Measurements from ENCODE around the gene TLE2. TPM values are rescaled to one million over a fixed set of nuclear protein-coding genes. Genes with fewer than 3 reads are reported as not detected.
"Not testable (repeated sequence)": the region's sequence is repeated elsewhere in the genome, so short reads cannot be mapped to it uniquely, and the experiment has no call there.

TLE2 gene
- total RNA-seq, 1 experiment from 2014 or later = 19.2 TPM

GRCh38 chr19:3036977-3037544 is 8.0 kb upstream of the TLE2 start:
- not testable (repeated sequence) for H3K4me3 ChIP-seq; H3K36me3 ChIP-seq; H3K9me3 ChIP-seq (replicated peaks); H3K27ac ChIP-seq; DNase-seq (ENCODE audit: low read depth in 1 of 2, low spot score in 2 of 2); H3K27me3 ChIP-seq (replicated peaks)
- H3K4me1 ChIP-seq (replicated peaks) = peaks cover 45% of the 10 kb centered on the region

- Histone ChIP-seq H3K9me3 (replicated peaks) (no peaks in the 10 kb centered on the region), H3K4me3 (peak overlapping the region; percentile 36), H3K27ac (peak overlapping the region; percentile 75), H3K4me1 (replicated peaks) (peaks cover 50% of the 10 kb centered on the region), H3K36me3 (no peaks in the 10 kb centered on the region), H3K27me3 (replicated peaks) (no peaks in the 10 kb centered on the region)
- peak; percentile 86 to 95 for DNase-seq (ENCODE audit: low read depth in 1 of 2, low spot score in 2 of 2)
Observed at GRCh38 chr19:3036119-3036976, 7.3 kb upstream of the TLE2 start.

- Histone ChIP-seq H3K4me3 (peak overlapping the region; percentile 36), H3K27me3 (replicated peaks) (no peaks in the 10 kb centered on the region), H3K4me1 (replicated peaks) (peaks cover 55% of the 10 kb centered on the region), H3K9me3 (replicated peaks) (no peaks in the 10 kb centered on the region), H3K36me3 (no peaks in the 10 kb centered on the region), H3K27ac (peak overlapping the region; percentile 75)
- peak; percentile 99 for DNase-seq (ENCODE audit: low read depth in 1 of 2, low spot score in 2 of 2)
Observed at GRCh38 chr19:3035542-3036118, 6.5 kb upstream of the TLE2 start.

- Histone ChIP-seq H3K27ac (peak overlapping the region; percentile 64), H3K9me3 (replicated peaks) (no peaks in the 10 kb centered on the region), H3K36me3 (no peaks in the 10 kb centered on the region), H3K4me3 (peak overlapping the region; percentile 36), H3K4me1 (replicated peaks) (peaks cover 57% of the 10 kb centered on the region), H3K27me3 (replicated peaks) (no peaks in the 10 kb centered on the region)
- DNase-seq (ENCODE audit: low read depth in 1 of 2, low spot score in 2 of 2) = peak; percentile 90
Observed at GRCh38 chr19:3034656-3035541, 5.8 kb upstream of the TLE2 start.

- H3K36me3 ChIP-seq = no peaks in the 10 kb centered on the region
- no peak for DNase-seq (ENCODE audit: low read depth in 1 of 2, low spot score in 2 of 2)
- no peaks in the 10 kb centered on the region for H3K9me3 ChIP-seq (replicated peaks)
Observed at GRCh38 chr19:3034406-3034655, 5.3 kb upstream of the TLE2 start.

GRCh38 chr19:3033595-3034405 is 4.7 kb upstream of the TLE2 start:
- Histone ChIP-seq H3K4me1 (replicated peaks) (peaks cover 62% of the 10 kb centered on the region), H3K27me3 (replicated peaks) (no peaks in the 10 kb centered on the region), H3K27ac (peak overlapping the region; percentile 64; the same call in 1 of the 2 replicates), H3K9me3 (replicated peaks) (no peaks in the 10 kb centered on the region), H3K36me3 (no peaks in the 10 kb centered on the region), H3K4me3 (no peak overlapping the region)
- no peak for DNase-seq (ENCODE audit: low read depth in 1 of 2, low spot score in 2 of 2)

More at GRCh38 chr19:3034406-3034655, 5.3 kb upstream of the TLE2 start:
- H3K27me3 ChIP-seq (replicated peaks) = no peaks in the 10 kb centered on the region
- peaks cover 62% of the 10 kb centered on the region for H3K4me1 ChIP-seq (replicated peaks)
- H3K27ac ChIP-seq = peak overlapping the region; percentile 64; the same call in 1 of the 2 replicates
- H3K4me3 ChIP-seq = peak overlapping the region; percentile 36

GRCh38 chr19:3031607-3031867 is 2.5 kb upstream of the TLE2 start:
- no peaks in the 10 kb centered on the region for H3K27me3 ChIP-seq (replicated peaks)
- no peak overlapping the region for H3K4me3 ChIP-seq
- no peak for DNase-seq (ENCODE audit: low read depth in 1 of 2, low spot score in 2 of 2)
- no peak overlapping the region for H3K27ac ChIP-seq
- 0 out of 2 replicates have a peak, but pooled peaks cover 5% of the 10 kb centered on the region for H3K36me3 ChIP-seq
- H3K9me3 ChIP-seq (replicated peaks) = no peaks in the 10 kb centered on the region
- peaks cover 55% of the 10 kb centered on the region for H3K4me1 ChIP-seq (replicated peaks)

- H3K4me3 ChIP-seq = peak overlapping the region; percentile 44
- DNase-seq (ENCODE audit: low read depth in 1 of 2, low spot score in 2 of 2) = no peak
- H3K9me3 ChIP-seq (replicated peaks) = no peaks in the 10 kb centered on the region
- H3K4me1 ChIP-seq (replicated peaks) = peaks cover 27% of the 10 kb centered on the region
- H3K27ac ChIP-seq = no peak overlapping the region
- H3K36me3 ChIP-seq = 0 out of 2 replicates have a peak, but pooled peaks cover 5% of the 10 kb centered on the region
- no peaks in the 10 kb centered on the region for H3K27me3 ChIP-seq (replicated peaks)
Observed at GRCh38 chr19:3028305-3029064, 595 bp downstream of the TLE2 start.

- Histone ChIP-seq H3K27me3 (replicated peaks) (no peaks in the 10 kb centered on the region), H3K4me1 (replicated peaks) (peaks cover 24% of the 10 kb centered on the region), H3K9me3 (replicated peaks) (no peaks in the 10 kb centered on the region), H3K4me3 (no peak overlapping the region), H3K36me3 (0 out of 2 replicates have a peak, but pooled peaks cover 5% of the 10 kb centered on the region), H3K27ac (no peak overlapping the region)
- no peak for DNase-seq (ENCODE audit: low read depth in 1 of 2, low spot score in 2 of 2)
Observed at GRCh38 chr19:3027981-3028304, 1.1 kb downstream of the TLE2 start.

- Histone ChIP-seq H3K9me3 (replicated peaks) (no peaks in the 10 kb centered on the region), H3K27me3 (replicated peaks) (no peaks in the 10 kb centered on the region), H3K4me3 (no peak overlapping the region), H3K36me3 (0 out of 2 replicates have a peak, but pooled peaks cover 5% of the 10 kb centered on the region), H3K27ac (no peak overlapping the region), H3K4me1 (replicated peaks) (peaks cover 24% of the 10 kb centered on the region)
- DNase-seq (ENCODE audit: low read depth in 1 of 2, low spot score in 2 of 2) = no peak
Observed at GRCh38 chr19:3027292-3027691, 1.8 kb downstream of the TLE2 start.

GRCh38 chr19:3026768-3027167 is 2.3 kb downstream of the TLE2 start:
- 0 out of 2 replicates have a peak, but pooled peaks cover 5% of the 10 kb centered on the region for H3K36me3 ChIP-seq
- no peak overlapping the region for H3K27ac ChIP-seq
- no peak overlapping the region for H3K4me3 ChIP-seq
- H3K9me3 ChIP-seq (replicated peaks) = no peaks in the 10 kb centered on the region
- no peaks in the 10 kb centered on the region for H3K27me3 ChIP-seq (replicated peaks)
- DNase-seq (ENCODE audit: low read depth in 1 of 2, low spot score in 2 of 2) = no peak
- H3K4me1 ChIP-seq (replicated peaks) = peaks cover 22% of the 10 kb centered on the region

GRCh38 chr19:3025549-3025886 is 3.6 kb downstream of the TLE2 start:
- Histone ChIP-seq H3K36me3 (0 out of 2 replicates have a peak, but pooled peaks cover 5% of the 10 kb centered on the region), H3K4me3 (no peak overlapping the region), H3K27ac (no peak overlapping the region), H3K9me3 (replicated peaks) (no peaks in the 10 kb centered on the region), H3K27me3 (replicated peaks) (no peaks in the 10 kb centered on the region), H3K4me1 (replicated peaks) (peaks cover 13% of the 10 kb centered on the region)
- DNase-seq (ENCODE audit: low read depth in 1 of 2, low spot score in 2 of 2) = no peak
